ENCODE results near the gene MSRB1.
"Not testable (repeated sequence)": the region's sequence is repeated elsewhere in the genome, so short reads cannot be mapped to it uniquely, and the experiment has no call there.

Gene MSRB1

DNA sequence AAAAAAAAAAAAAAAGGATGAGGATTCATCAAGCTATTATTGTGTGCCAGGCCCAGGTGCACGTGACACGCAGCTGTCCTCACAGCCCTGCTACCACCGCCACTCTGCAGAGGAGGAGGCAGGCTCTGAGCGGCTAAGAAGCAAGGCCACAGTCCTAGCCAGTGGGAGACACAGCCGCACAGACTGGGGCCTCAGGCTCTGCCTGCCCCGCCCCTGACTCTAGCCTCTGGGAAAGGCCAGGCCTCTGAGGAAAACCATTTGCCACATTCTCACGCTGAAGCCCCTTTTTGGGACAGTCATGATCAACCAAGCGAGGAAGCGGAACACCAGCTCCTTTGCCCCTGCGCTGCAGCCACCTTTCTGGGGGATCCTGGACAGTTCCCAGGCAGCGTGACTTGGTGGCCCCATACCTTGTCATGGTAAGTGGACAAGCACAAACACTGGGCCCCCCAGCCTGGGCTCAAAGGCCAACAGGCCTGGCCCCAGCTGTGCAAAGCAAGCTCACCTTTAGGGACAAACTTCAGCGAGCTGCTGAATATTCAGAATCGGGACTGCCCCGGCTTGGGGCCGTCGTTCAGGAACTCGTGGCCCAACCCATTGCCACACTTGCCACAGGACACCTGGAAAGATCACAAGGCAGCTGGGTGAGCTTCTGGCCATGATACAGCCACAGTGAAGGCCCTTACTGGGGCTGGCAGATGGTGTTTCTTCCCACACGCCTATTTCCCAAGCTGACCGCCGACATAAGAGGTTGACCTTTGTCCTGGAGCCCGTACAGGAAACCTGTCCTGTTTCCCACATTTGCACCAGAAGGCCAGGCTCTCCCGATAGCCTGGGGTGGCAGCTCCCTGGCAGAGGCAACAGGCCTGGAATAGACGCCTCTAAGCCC lies 2.5 kb downstream of the MSRB1 start:
- DNase-seq (ENCODE audit: low read depth in 2 of 2), result no peak

DNA sequence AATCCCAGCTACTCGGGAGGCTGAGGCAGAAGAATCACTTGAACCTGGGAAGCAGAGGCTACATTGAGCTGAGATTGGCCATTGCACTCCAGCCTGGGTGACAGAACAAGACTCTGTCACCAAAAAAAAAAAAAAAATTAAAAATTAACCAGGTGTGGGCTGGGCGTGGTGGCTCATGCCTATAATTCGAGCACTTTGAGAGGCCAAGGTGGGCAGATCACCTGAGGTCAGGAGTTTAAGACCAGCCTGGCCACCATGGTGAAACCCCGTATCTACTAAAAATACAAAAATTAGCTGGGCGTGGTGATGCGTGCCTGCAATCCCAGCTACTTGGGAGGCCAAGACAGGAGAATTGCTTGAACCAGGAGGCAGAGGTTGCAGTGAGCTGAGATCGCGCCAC lies 3.2 kb downstream of the MSRB1 start:
- not testable (repeated sequence) for DNase-seq (ENCODE audit: low read depth in 2 of 2)

DNA sequence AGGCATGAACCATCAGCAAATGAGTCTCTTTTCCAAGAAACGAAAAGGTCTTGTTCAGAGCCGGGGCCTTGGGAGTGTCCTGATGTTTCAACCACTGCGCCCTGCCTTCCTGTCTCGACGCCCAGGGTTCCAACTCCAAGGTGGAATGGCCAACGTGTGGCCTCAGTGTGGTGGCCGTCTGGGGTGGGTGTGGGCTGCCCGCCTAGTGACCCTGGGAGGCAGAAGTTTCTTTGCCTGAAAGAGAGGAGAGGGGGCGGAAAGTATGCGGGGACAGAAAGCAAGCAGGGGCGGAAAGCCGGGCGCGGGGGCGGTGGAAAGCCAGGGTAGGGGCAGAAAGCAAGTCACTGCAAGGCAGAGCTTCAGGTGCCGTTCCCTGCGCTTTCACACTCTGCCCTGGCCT lies 4.1 kb downstream of the MSRB1 start:
- DNase-seq (ENCODE audit: low read depth in 2 of 2), result no peak

- DNase-seq (ENCODE audit: low read depth in 2 of 2), result no peak
Observed at GRCh38 chr16:1938316-1938715, 4.7 kb downstream of the MSRB1 start.

DNA sequence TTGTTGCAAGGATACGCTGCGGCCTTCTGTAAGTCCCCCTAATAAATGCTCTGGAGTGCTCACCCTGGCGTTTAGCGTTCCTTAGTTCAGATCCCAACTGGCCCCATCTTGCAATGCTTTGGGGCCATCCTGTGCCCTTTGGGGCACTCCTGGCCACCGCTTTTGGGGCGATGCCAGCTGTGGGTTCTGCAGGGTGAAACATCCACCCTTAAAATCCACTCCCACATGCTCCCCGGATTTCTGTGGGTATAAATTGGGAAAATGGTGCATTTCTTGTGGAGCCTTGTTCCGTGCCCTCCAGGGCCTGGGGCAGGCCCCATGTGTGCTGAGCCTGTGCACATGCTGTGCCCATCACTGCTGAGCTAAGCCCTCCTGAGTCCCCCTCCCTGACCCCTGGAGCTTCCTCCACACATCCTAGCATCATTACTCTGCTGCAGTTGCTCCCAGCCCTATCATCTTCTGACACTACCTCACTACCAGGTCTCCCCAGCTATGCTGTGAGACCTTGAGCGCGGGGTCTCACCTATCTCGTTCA lies 6.0 kb downstream of the MSRB1 start:
- no peak for DNase-seq (ENCODE audit: low read depth in 2 of 2)

DNA sequence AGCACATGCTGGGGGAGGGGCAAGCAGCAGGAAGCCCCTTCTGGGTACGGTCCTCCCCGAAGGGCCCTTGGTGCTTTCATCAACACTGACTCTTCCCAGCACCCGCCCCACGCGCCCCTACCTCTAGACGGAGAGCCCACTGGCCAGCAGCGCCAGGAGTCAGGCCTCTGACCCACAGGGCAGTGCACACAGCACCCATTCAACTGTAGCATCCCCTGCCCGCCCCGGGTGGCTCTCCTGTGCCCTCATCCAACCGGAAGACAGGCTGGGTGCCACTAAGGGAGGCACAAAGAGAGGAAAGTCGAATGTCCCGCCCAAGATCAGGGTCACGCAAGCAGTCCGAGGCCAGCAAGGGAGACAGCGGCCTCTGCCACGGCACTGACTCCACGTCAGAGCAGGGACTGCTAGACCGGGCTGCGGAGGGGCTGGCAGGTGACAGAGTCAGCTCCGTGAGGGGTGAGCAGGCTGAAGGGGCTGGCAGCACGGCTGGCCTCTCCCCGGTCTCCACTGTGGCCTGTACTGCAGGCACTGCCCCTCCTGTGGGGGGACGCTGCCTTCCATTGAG lies 9.8 kb downstream of the MSRB1 start:
- DNase-seq (ENCODE audit: low read depth in 2 of 2), result no peak

- DNase-seq (ENCODE audit: low read depth in 2 of 2), result no peak
Observed at GRCh38 chr16:1932050-1933028, 10.7 kb downstream of the MSRB1 start.

- no peak for DNase-seq (ENCODE audit: low read depth in 2 of 2)
Observed at GRCh38 chr16:1930338-1930720, 12.7 kb downstream of the MSRB1 start.

GRCh38 chr16:1929578-1930337 lies 13.2 kb downstream of the MSRB1 start:
- DNase-seq (ENCODE audit: low read depth in 2 of 2), result peak; percentile 79 to 83

- DNase-seq (ENCODE audit: low read depth in 2 of 2), result no peak
Observed at GRCh38 chr16:1929105-1929504, 13.9 kb downstream of the MSRB1 start.

- DNase-seq (ENCODE audit: low read depth in 2 of 2), result no peak
Observed at GRCh38 chr16:1926271-1926670, 16.7 kb downstream of the MSRB1 start.

DNA sequence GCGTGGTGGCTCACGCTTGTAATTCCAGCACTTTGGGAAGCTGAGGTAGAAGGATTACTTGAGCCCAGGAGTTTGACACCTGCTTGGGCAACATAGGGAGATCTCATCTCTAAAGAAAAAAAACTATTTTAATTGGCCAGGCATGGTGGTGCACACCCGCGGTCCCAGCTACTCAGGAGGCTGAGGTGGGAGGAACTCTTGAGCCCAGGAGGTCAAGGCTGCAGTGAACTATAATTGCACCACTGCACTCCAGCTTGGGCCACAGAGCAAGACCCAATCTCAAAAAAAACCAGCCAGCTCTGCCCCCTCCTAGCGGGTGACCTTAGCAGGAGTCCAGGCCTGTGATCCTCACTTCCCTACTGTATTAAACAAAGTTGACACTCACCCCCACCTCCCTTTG lies 18.9 kb downstream of the MSRB1 start:
- DNase-seq (ENCODE audit: low read depth in 2 of 2), result no peak

GRCh38 chr16:1923299-1924034 lies 19.5 kb downstream of the MSRB1 start:
- no peak for DNase-seq (ENCODE audit: low read depth in 2 of 2)

- no peak for DNase-seq (ENCODE audit: low read depth in 2 of 2)
Observed at GRCh38 chr16:1922357-1922756, 20.6 kb downstream of the MSRB1 start.

GRCh38 chr16:1920727-1921171 lies 22.2 kb downstream of the MSRB1 start:
- no peak for DNase-seq (ENCODE audit: low read depth in 2 of 2)

GRCh38 chr16:1920122-1920521 lies 22.9 kb downstream of the MSRB1 start:
- DNase-seq (ENCODE audit: low read depth in 2 of 2), result not testable (repeated sequence)

GRCh38 chr16:1919327-1919998 lies 23.5 kb downstream of the MSRB1 start:
- no peak for DNase-seq (ENCODE audit: low read depth in 2 of 2)

DNA sequence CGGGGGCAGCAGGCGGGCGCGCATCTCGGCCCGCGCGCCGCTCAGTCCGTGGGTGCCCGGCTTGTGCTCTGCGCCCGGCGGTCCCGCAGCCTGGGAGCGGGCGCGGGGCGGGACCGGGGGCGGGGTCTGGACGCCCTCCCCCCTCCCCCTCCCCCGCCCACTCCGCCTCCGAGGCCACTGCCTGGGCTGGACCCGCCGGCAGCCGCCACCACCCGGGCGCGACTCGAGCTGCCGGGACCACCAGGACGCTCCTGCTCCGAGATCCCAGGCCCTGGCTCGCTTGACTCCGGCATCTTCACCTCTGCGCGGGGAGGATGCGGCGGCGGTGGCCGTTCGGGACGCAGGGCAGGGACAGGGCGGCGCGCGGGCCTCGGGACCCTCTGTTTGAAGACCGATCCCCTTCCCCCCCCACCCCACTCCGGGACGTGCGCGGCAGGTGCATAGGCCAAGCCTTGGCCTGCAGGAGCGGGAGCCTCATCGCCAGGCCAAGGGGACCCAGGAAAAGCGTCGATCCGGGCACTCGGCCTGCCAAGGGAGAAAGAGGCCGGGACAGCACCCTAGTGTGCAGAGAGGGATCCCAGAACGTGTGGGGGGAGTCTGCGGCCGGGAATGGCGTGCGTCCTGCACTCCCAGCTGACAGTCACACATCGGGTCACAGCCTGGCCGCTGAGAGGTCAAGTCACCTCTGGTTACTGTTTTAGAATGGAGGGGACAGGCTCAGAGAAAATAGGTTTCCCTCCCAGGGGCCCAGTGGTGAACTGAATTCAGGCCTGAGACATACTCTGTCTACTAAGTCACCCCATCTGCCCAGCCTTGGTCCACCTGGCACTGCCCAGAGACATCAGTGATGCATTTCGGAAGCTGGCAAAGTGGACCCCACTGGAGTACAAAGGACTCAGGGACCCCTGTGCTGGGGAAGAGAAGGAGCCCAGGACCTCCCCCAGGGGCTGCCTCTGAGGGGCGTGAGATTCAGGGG lies 24.4 kb downstream of the MSRB1 start, which contains the start of gene HS3ST6:
Gene HS3ST6, minus strand, starts transcription at position 65 of the 976 bp plus-strand sequence. CDS start 92 bp downstream, outside the sequence.
- no peak for DNase-seq (ENCODE audit: low read depth in 2 of 2)
